DND-41 (cell line): Measurements from ENCODE around the gene ADAMTSL3.

Experiments used
- ATAC-seq: fragments of 200-7000 bp; cut with Tn5 transposase; 3 replicates; pipeline ENCODE4 v1.9.1; 2021; ENCODE audit warnings: low read depth; ENCODE audit not compliant: insufficient read depth
- DNase-seq: peaks from one replicate; pipeline ENCODE4 v3.0.0-alpha.2; 2020
- H2AFZ ChIP-seq: 2 replicates; pipeline ENCODE4 v1.6.0; 2012; ENCODE audit warnings: low read depth, low read length
- H3K27ac ChIP-seq: 2 replicates; pipeline ENCODE4 v1.5.1; 2012; ENCODE audit warnings: low read length, inconsistent platforms
- H3K27me3 ChIP-seq: fragments of 200-600 bp; sonication (generic); 2 replicates; pipeline ENCODE4 v1.6.0; 2012; ENCODE audit warnings: low read length, mild to moderate bottlenecking, inconsistent platforms; ENCODE audit not compliant: insufficient read depth, poor library complexity
- H3K36me3 ChIP-seq: 2 replicates; pipeline ENCODE4 v1.5.1; 2012; ENCODE audit warnings: low read length, inconsistent platforms; ENCODE audit not compliant: insufficient read depth
- H3K4me1 ChIP-seq: 2 replicates; pipeline ENCODE4 v1.5.1; 2012; ENCODE audit warnings: mild to moderate bottlenecking, low read length; ENCODE audit not compliant: insufficient read depth
- H3K4me2 ChIP-seq: 2 replicates; pipeline ENCODE4 v1.6.0; 2012; ENCODE audit warnings: mild to moderate bottlenecking, moderate library complexity, low read length, inconsistent platforms; ENCODE audit not compliant: insufficient read depth
- H3K4me3 ChIP-seq, 2 experiments: fragments of 200-600 bp in 1 of 2; shearing (Covaris generic) in 1 of 2; 2 replicates each; pipeline ENCODE4 v1.5.1; 2012 to 2016; ENCODE audit warnings: inconsistent platforms in 2 of 2, low read length in 2 of 2, mild to moderate bottlenecking in 2 of 2, low read depth in 1 of 2, moderate library complexity in 1 of 2
- H3K79me2 ChIP-seq: 2 replicates; pipeline ENCODE4 v1.6.0; 2012; ENCODE audit warnings: low read length, inconsistent platforms; ENCODE audit not compliant: insufficient read depth
- H3K9ac ChIP-seq: 2 replicates; pipeline ENCODE4 v1.6.0; 2012; ENCODE audit warnings: low read depth, mild to moderate bottlenecking, inconsistent platforms, low read length, moderate library complexity
- H3K9me3 ChIP-seq: 2 replicates; pipeline ENCODE4 v1.5.1; 2012; ENCODE audit warnings: low read length, moderate library complexity, mild to moderate bottlenecking, inconsistent platforms; ENCODE audit not compliant: insufficient read depth, severe bottlenecking
- H4K20me1 ChIP-seq: 2 replicates; pipeline ENCODE4 v1.6.0; 2012; ENCODE audit warnings: low read length; ENCODE audit not compliant: insufficient read depth
- EZH2 ChIP-seq: IDR thresholded peaks from 3 replicates; pipeline ENCODE4 v1.6.1; 2012; ENCODE audit warnings: borderline replicate concordance, low read depth, mild to moderate bottlenecking, moderate library complexity, low read length, inconsistent platforms; ENCODE audit not compliant: severe bottlenecking
- TF ChIP-seq, protein P1 (sequence below): IDR thresholded peaks from 2 replicates; pipeline ENCODE4 v1.5.1; 2012; ENCODE audit warnings: borderline replicate concordance, low read length, moderate library complexity, mild to moderate bottlenecking; ENCODE audit not compliant: poor library complexity, severe bottlenecking; ENCODE audit errors: extremely low read depth

The ADAMTSL3 gene

DNA sequence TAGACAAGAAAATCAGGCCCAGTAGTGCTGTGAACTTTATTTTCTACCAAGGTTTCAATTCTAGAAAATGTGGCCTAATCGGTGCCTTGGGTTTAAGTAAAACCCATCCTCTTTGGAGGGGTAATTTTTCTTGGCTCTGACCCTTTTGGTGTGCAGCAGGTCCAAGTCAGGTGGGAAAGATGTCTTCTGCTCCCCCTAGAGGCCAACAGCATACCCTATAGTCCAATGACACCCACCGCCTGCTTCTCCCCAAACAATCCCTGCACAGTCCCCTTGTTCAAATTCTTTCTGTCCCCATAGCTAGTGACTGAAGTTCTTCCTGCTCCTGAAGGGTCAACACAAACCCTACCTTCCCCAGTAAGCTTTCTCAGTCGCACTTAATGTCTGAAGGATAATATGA lies 319.9 kb downstream of the ADAMTSL3 start:
- no peaks in the 10 kb centered on the region for H3K79me2 ChIP-seq
- no peak for DNase-seq

GRCh38 chr15:83977992-83978391 lies 324.1 kb downstream of the ADAMTSL3 start:
- H3K9ac ChIP-seq: no peak overlapping the region
- H2AFZ ChIP-seq: no peak overlapping the region
- H3K4me3 ChIP-seq: no peak overlapping the region
- TF ChIP-seq, protein P1, sequence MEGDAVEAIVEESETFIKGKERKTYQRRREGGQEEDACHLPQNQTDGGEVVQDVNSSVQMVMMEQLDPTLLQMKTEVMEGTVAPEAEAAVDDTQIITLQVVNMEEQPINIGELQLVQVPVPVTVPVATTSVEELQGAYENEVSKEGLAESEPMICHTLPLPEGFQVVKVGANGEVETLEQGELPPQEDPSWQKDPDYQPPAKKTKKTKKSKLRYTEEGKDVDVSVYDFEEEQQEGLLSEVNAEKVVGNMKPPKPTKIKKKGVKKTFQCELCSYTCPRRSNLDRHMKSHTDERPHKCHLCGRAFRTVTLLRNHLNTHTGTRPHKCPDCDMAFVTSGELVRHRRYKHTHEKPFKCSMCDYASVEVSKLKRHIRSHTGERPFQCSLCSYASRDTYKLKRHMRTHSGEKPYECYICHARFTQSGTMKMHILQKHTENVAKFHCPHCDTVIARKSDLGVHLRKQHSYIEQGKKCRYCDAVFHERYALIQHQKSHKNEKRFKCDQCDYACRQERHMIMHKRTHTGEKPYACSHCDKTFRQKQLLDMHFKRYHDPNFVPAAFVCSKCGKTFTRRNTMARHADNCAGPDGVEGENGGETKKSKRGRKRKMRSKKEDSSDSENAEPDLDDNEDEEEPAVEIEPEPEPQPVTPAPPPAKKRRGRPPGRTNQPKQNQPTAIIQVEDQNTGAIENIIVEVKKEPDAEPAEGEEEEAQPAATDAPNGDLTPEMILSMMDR: no peak
- TF ChIP-seq EZH2: no peak
- H3K27ac ChIP-seq: no peak overlapping the region
- H3K9me3 ChIP-seq: peaks cover 3% of the 10 kb centered on the region
- H4K20me1 ChIP-seq: no peaks in the 10 kb centered on the region
- H3K79me2 ChIP-seq: no peaks in the 10 kb centered on the region
- H3K4me1 ChIP-seq: no peaks in the 10 kb centered on the region
- no peak for DNase-seq
- H3K27me3 ChIP-seq: no peaks in the 10 kb centered on the region
- H3K36me3 ChIP-seq: no peaks in the 10 kb centered on the region
- no peak for ATAC-seq
- no peak overlapping the region for H3K4me2 ChIP-seq

More for the DNA sequence above, 319.9 kb downstream of the ADAMTSL3 start:
- H3K4me1 ChIP-seq: no peaks in the 10 kb centered on the region
- no peak overlapping the region for H3K27ac ChIP-seq
- TF ChIP-seq EZH2: no peak
- TF ChIP-seq, protein P1: peak; percentile 58
- H2AFZ ChIP-seq: no peak overlapping the region
- no peak overlapping the region for H3K9ac ChIP-seq
- H3K27me3 ChIP-seq: no peaks in the 10 kb centered on the region
- H3K4me3 ChIP-seq: no peak overlapping the region
- 0 out of 3 replicates have a peak, but pooled peaks have one; percentile 42 for ATAC-seq
- no peaks in the 10 kb centered on the region for H4K20me1 ChIP-seq
- no peak overlapping the region for H3K4me2 ChIP-seq
- H3K9me3 ChIP-seq: peaks cover 3% of the 10 kb centered on the region
- H3K36me3 ChIP-seq: no peaks in the 10 kb centered on the region

- no peak overlapping the region for H2AFZ ChIP-seq
- H3K27me3 ChIP-seq: no peaks in the 10 kb centered on the region
- no peak overlapping the region for H3K4me3 ChIP-seq
- H3K4me2 ChIP-seq: no peak overlapping the region
- ATAC-seq (no peak), DNase-seq (no peak)
- no peaks in the 10 kb centered on the region for H3K4me1 ChIP-seq
- H3K36me3 ChIP-seq: no peaks in the 10 kb centered on the region
- no peaks in the 10 kb centered on the region for H3K79me2 ChIP-seq
- H3K9me3 ChIP-seq: peaks cover 3% of the 10 kb centered on the region
- TF ChIP-seq EZH2: no peak
- TF ChIP-seq, protein P1: no peak
- H3K9ac ChIP-seq: no peak overlapping the region
- H4K20me1 ChIP-seq: no peaks in the 10 kb centered on the region
- no peak overlapping the region for H3K27ac ChIP-seq
Observed at GRCh38 chr15:83978588-83978987, 324.7 kb downstream of the ADAMTSL3 start.

- peaks cover 3% of the 10 kb centered on the region for H3K9me3 ChIP-seq
- TF ChIP-seq, protein P1: no peak
- no peak for TF ChIP-seq EZH2
- no peaks in the 10 kb centered on the region for H3K79me2 ChIP-seq
- no peaks in the 10 kb centered on the region for H3K36me3 ChIP-seq
- no peak overlapping the region for H3K27ac ChIP-seq
- no peaks in the 10 kb centered on the region for H4K20me1 ChIP-seq
- H2AFZ ChIP-seq: no peak overlapping the region
- no peaks in the 10 kb centered on the region for H3K27me3 ChIP-seq
- no peaks in the 10 kb centered on the region for H3K4me1 ChIP-seq
- ATAC-seq (no peak), DNase-seq (no peak)
- H3K4me3 ChIP-seq: no peak overlapping the region
- H3K4me2 ChIP-seq: no peak overlapping the region
- no peak overlapping the region for H3K9ac ChIP-seq
Observed at GRCh38 chr15:83980637-83981036, 326.7 kb downstream of the ADAMTSL3 start.
